ENCODE data around the gene PF4V1.

Gene PF4V1

GRCh38 chr4:73850261-73850970 lies 2.7 kb upstream of the PF4V1 start:
- H3K9ac ChIP-seq (ENCODE audit: low read length) = no peak overlapping the region
- no peaks in the 10 kb centered on the region for H3K36me3 ChIP-seq (replicated peaks; ENCODE audit: insufficient read depth, low read length)
- H3K9me3 ChIP-seq (replicated peaks; ENCODE audit: insufficient read depth, low read length) = no peaks in the 10 kb centered on the region
- no peak for DNase-seq
- no peaks in the 10 kb centered on the region for H3K9me2 ChIP-seq (replicated peaks; ENCODE audit: insufficient read depth, low read length)
- no peak overlapping the region for H3K4me3 ChIP-seq (ENCODE audit: low read length)
- no peak overlapping the region for H2AFZ ChIP-seq (ENCODE audit: low read length)
- H3K4me2 ChIP-seq (ENCODE audit: low read depth, low read length) = no peak overlapping the region
- H3K27ac ChIP-seq (ENCODE audit: low read length) = no peak overlapping the region
- H4K20me1 ChIP-seq (ENCODE audit: insufficient read depth, low read length) = no peaks in the 10 kb centered on the region
- TF ChIP-seq EZH2phosphoT487 (IDR thresholded peaks at IDR 0.05; ENCODE audit: low read length) (no peak), EZH2 (optimal IDR thresholded peaks at IDR 0.05; ENCODE audit: low read depth, low read length) (no peak), CTCF (IDR thresholded peaks at IDR 0.05; ENCODE audit: low read length) (no peak)
- H3K4me1 ChIP-seq (ENCODE audit: low read length) = no peaks in the 10 kb centered on the region
- H3K79me2 ChIP-seq (ENCODE audit: low read length) = no peaks in the 10 kb centered on the region
- no peaks in the 10 kb centered on the region for H3F3A ChIP-seq (ENCODE audit: insufficient read depth, low read length)
- no peaks in the 10 kb centered on the region for H3K27me3 ChIP-seq (replicated peaks; ENCODE audit: insufficient read depth, low read length)

GRCh38 chr4:73851293-73851692 lies 1.8 kb upstream of the PF4V1 start:
- Histone ChIP-seq H3K27me3 (replicated peaks; ENCODE audit: insufficient read depth, low read length) (no peaks in the 10 kb centered on the region), H3K79me2 (ENCODE audit: low read length) (no peaks in the 10 kb centered on the region), H3K4me2 (ENCODE audit: low read depth, low read length) (no peak overlapping the region), H3K9me3 (replicated peaks; ENCODE audit: insufficient read depth, low read length) (no peaks in the 10 kb centered on the region), H3F3A (ENCODE audit: insufficient read depth, low read length) (no peaks in the 10 kb centered on the region), H2AFZ (ENCODE audit: low read length) (no peak overlapping the region), H3K27ac (ENCODE audit: low read length) (no peak overlapping the region), H3K9me2 (replicated peaks; ENCODE audit: insufficient read depth, low read length) (no peaks in the 10 kb centered on the region), H3K4me1 (ENCODE audit: low read length) (no peaks in the 10 kb centered on the region), H3K9ac (ENCODE audit: low read length) (no peak overlapping the region), H3K36me3 (replicated peaks; ENCODE audit: insufficient read depth, low read length) (no peaks in the 10 kb centered on the region), H4K20me1 (ENCODE audit: insufficient read depth, low read length) (no peaks in the 10 kb centered on the region), H3K4me3 (ENCODE audit: low read length) (no peak overlapping the region)
- TF ChIP-seq CTCF (IDR thresholded peaks at IDR 0.05; ENCODE audit: low read length) (no peak), EZH2phosphoT487 (IDR thresholded peaks at IDR 0.05; ENCODE audit: low read length) (no peak), EZH2 (optimal IDR thresholded peaks at IDR 0.05; ENCODE audit: low read depth, low read length) (no peak)
- DNase-seq = no peak

- Histone ChIP-seq H3K9me2 (replicated peaks; ENCODE audit: insufficient read depth, low read length) (no peaks in the 10 kb centered on the region), H2AFZ (ENCODE audit: low read length) (no peak overlapping the region), H3K4me1 (ENCODE audit: low read length) (no peaks in the 10 kb centered on the region), H3K27me3 (replicated peaks; ENCODE audit: insufficient read depth, low read length) (no peaks in the 10 kb centered on the region), H3F3A (ENCODE audit: insufficient read depth, low read length) (no peaks in the 10 kb centered on the region), H3K36me3 (replicated peaks; ENCODE audit: insufficient read depth, low read length) (no peaks in the 10 kb centered on the region), H3K4me2 (ENCODE audit: low read depth, low read length) (no peak overlapping the region), H3K79me2 (ENCODE audit: low read length) (no peaks in the 10 kb centered on the region), H3K9ac (ENCODE audit: low read length) (no peak overlapping the region), H3K9me3 (replicated peaks; ENCODE audit: insufficient read depth, low read length) (no peaks in the 10 kb centered on the region), H4K20me1 (ENCODE audit: insufficient read depth, low read length) (no peaks in the 10 kb centered on the region), H3K4me3 (ENCODE audit: low read length) (no peak overlapping the region), H3K27ac (ENCODE audit: low read length) (no peak overlapping the region)
- no peak for TF ChIP-seq EZH2 (optimal IDR thresholded peaks at IDR 0.05; ENCODE audit: low read depth, low read length)
- no peak for TF ChIP-seq CTCF (IDR thresholded peaks at IDR 0.05; ENCODE audit: low read length)
- no peak for TF ChIP-seq EZH2phosphoT487 (IDR thresholded peaks at IDR 0.05; ENCODE audit: low read length)
- DNase-seq = no peak
Measured at GRCh38 chr4:73852771-73853170, 325 bp upstream of the PF4V1 start.

Measured in MM.1S (cell line).